Neuronal stem cell (in vitro differentiated cells): ENCODE measurements around the gene UBE2E1.
"Not testable (repeated sequence)": the region's sequence is repeated elsewhere in the genome, so short reads cannot be mapped to it uniquely, and the experiment has no call there.

ENCODE experiments used
- DNase-seq: peaks from one replicate; pipeline ENCODE4 v3.0.0-alpha.2; 2013; ENCODE audit warnings: low spot score
- H2AFZ ChIP-seq: one replicate; pipeline ENCODE4 v1.6.1; 2013; ENCODE audit warnings: mild to moderate bottlenecking, low read length, inconsistent platforms
- H2AK5ac ChIP-seq: 2 replicates; pipeline ENCODE4 v1.6.1; 2013; ENCODE audit warnings: low read depth, mild to moderate bottlenecking, inconsistent platforms, low read length, moderate library complexity, mixed read lengths
- H2BK120ac ChIP-seq: 2 replicates; pipeline ENCODE4 v1.6.1; 2013; ENCODE audit warnings: low read depth, mild to moderate bottlenecking, inconsistent platforms, low read length, moderate library complexity, mixed read lengths
- H2BK12ac ChIP-seq: one replicate; pipeline ENCODE4 v1.6.1; 2013; ENCODE audit warnings: low read length, inconsistent platforms
- H2BK15ac ChIP-seq: 2 replicates; pipeline ENCODE4 v1.6.1; 2013; ENCODE audit warnings: mild to moderate bottlenecking, low read length, inconsistent platforms, mixed read lengths
- H2BK5ac ChIP-seq: one replicate; pipeline ENCODE4 v1.6.1; 2013; ENCODE audit warnings: inconsistent platforms, mild to moderate bottlenecking, low read length, moderate library complexity
- H3K14ac ChIP-seq: one replicate; pipeline ENCODE4 v1.6.1; 2013; ENCODE audit warnings: low read length, inconsistent platforms
- H3K18ac ChIP-seq: 2 replicates; pipeline ENCODE4 v1.6.1; 2013; ENCODE audit warnings: low read length, inconsistent platforms
- H3K23ac ChIP-seq: 2 replicates; pipeline ENCODE4 v1.6.1; 2013; ENCODE audit warnings: low read depth, mild to moderate bottlenecking, mixed read lengths, low read length, inconsistent platforms; ENCODE audit not compliant: poor library complexity
- H3K27ac ChIP-seq: replicated peaks from 3 replicates; pipeline ENCODE4 v1.5.1; 2013; ENCODE audit warnings: low read length, inconsistent platforms
- H3K27me3 ChIP-seq, 3 experiments: 2 replicates each; pipeline ENCODE4 v1.6.1; 2013; ENCODE audit warnings: low read length in 3 of 3, mild to moderate bottlenecking in 2 of 3, inconsistent platforms in 1 of 3, low read depth in 1 of 3, mixed read lengths in 1 of 3, moderate library complexity in 1 of 3; ENCODE audit not compliant: control insufficient read depth in 3 of 3, insufficient read depth in 3 of 3
- H3K36me3 ChIP-seq, 2 donors: replicated peaks in 1 of 2; 2 replicates each; pipeline ENCODE4 v1.6.1; 2013; ENCODE audit warnings: low read length in 2 of 2; ENCODE audit not compliant: control insufficient read depth in 2 of 2, insufficient read depth in 2 of 2
- H3K4ac ChIP-seq: 2 replicates; pipeline ENCODE4 v1.6.1; 2013; ENCODE audit warnings: inconsistent platforms, mild to moderate bottlenecking, low read length, moderate library complexity
- H3K4me1 ChIP-seq, 2 donors: 1 replicate in 1 of 2; 2 replicates in 1 of 2; pipeline ENCODE4 v1.6.1; 2013; ENCODE audit warnings: low read length in 2 of 2, low read depth in 1 of 2; ENCODE audit not compliant: control insufficient read depth in 2 of 2, insufficient read depth in 1 of 2
- H3K4me2 ChIP-seq: one replicate; pipeline ENCODE4 v1.6.1; 2013; ENCODE audit warnings: mild to moderate bottlenecking, low read length, inconsistent platforms; ENCODE audit not compliant: insufficient read depth, poor library complexity, severe bottlenecking
- H3K4me3 ChIP-seq, 2 donors: 2 replicates each; pipeline ENCODE4 v1.5.1; 2013; ENCODE audit warnings: low read length in 2 of 2, mild to moderate bottlenecking in 2 of 2, inconsistent platforms in 1 of 2, moderate library complexity in 1 of 2
- H3K79me1 ChIP-seq: one replicate; pipeline ENCODE4 v1.6.1; 2013; ENCODE audit warnings: low read depth, mild to moderate bottlenecking, inconsistent platforms, low read length, moderate library complexity
- H3K9ac ChIP-seq: one replicate; pipeline ENCODE4 v1.6.1; 2013; ENCODE audit warnings: mild to moderate bottlenecking, low read depth, low read length, inconsistent platforms; ENCODE audit not compliant: poor library complexity
- H3K9me3 ChIP-seq, 2 donors: replicated peaks in 1 of 2; 2 replicates each; pipeline versions ENCODE3 to v1.6.1; 2013; ENCODE audit warnings: low read length in 2 of 2, mild to moderate bottlenecking in 2 of 2, inconsistent platforms in 1 of 2, low read depth in 1 of 2, mixed read lengths in 1 of 2, moderate library complexity in 1 of 2; ENCODE audit not compliant: control insufficient read depth in 2 of 2, insufficient read depth in 1 of 2
- H4K8ac ChIP-seq: one replicate; pipeline ENCODE4 v1.6.1; 2013; ENCODE audit warnings: low read depth, mild to moderate bottlenecking, inconsistent platforms, low read length, moderate library complexity
- H4K91ac ChIP-seq: one replicate; pipeline ENCODE4 v1.6.1; 2013; ENCODE audit warnings: low read length, low read depth, mild to moderate bottlenecking, inconsistent platforms; ENCODE audit not compliant: poor library complexity
- WGBS, 2 donors: extraction: QIAGEN DNeasy Blood & Tissue Kit; methylation state at CpG; one replicate each; pipeline ENCODE4 v1.1.7; 2013; ENCODE audit warnings: missing lambda C conversion rate in 2 of 2, mixed read lengths in 1 of 2; ENCODE audit not compliant: insufficient read length in 2 of 2, insufficient replicate concordance in 1 of 2; ENCODE audit errors: extremely low coverage in 2 of 2; 5-methylcytosine and 5-hydroxymethylcytosine counted together

Gene UBE2E1

GRCh38 chr3:23871361-23871760, 65.6 kb downstream of the UBE2E1 start:
- not testable (repeated sequence) for H3K27me3 ChIP-seq, H2BK120ac ChIP-seq, H3K9me3 ChIP-seq, H3K9ac ChIP-seq, H3K4ac ChIP-seq, H3K14ac ChIP-seq, H3K79me1 ChIP-seq, H4K91ac ChIP-seq, DNase-seq, H2BK15ac ChIP-seq, H3K4me2 ChIP-seq, H2BK5ac ChIP-seq, H3K4me3 ChIP-seq, H4K8ac ChIP-seq, H3K27ac ChIP-seq, H2AK5ac ChIP-seq, H3K36me3 ChIP-seq, H3K18ac ChIP-seq, H2BK12ac ChIP-seq, H3K23ac ChIP-seq, H2AFZ ChIP-seq
- peaks cover 3 to 15% of the 10 kb centered on the region in 2 donors for H3K4me1 ChIP-seq
- no CpG with 5 or more reads among the region's 34 CpGs for WGBS, 2 donors

DNA sequence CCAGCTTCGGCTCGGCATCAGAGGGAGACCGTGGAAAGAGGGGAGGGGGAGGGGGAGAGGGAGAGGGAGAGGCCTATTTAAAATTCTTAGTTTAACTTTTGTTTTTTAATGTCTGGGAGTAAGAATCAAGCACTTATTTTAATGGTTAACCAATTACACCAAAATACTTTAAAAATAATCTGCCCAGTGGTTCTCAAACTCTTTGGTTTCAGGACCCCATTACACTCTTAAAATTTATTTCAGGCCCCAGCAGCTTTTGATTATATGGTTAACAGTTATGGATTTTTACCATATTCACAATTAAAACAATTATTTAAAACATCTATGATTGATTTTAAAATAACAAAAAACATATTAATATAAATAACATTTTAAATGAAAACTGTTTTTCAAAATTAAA, 66.6 kb downstream of the UBE2E1 start:
- Histone ChIP-seq H3K9ac (no peak overlapping the region), H3K4me1 (peaks cover 2 to 5% of the 10 kb centered on the region in 2 donors), H3K79me1 (peaks cover 3% of the 10 kb centered on the region), H2BK15ac (no peak overlapping the region), H3K9me3 (peaks cover 0 to 1% of the 10 kb centered on the region in 2 donors), H3K27me3 (no peaks in the 10 kb centered on the region), H2AFZ (no peak overlapping the region), H2BK120ac (no peak overlapping the region), H4K91ac (no peak overlapping the region), H2BK12ac (no peak overlapping the region), H2AK5ac (no peak overlapping the region), H2BK5ac (no peak overlapping the region), H3K4me2 (no peak overlapping the region), H3K4me3 (no peak overlapping the region), H3K14ac (no peak overlapping the region), H3K23ac (no peak overlapping the region), H3K36me3 (no peaks in the 10 kb centered on the region), H3K4ac (no peak overlapping the region), H3K27ac (no peak overlapping the region), H3K18ac (no peak overlapping the region), H4K8ac (no peak overlapping the region)
- no CpG with 5 or more reads among the region's 3 CpGs for WGBS, 2 donors
- no peak for DNase-seq

GRCh38 chr3:23873941-23874340, 68.2 kb downstream of the UBE2E1 start:
- Histone ChIP-seq H3K9me3 (peaks cover 6 to 12% of the 10 kb centered on the region in 2 donors), H2BK12ac (no peak overlapping the region), H4K8ac (no peak overlapping the region), H2BK120ac (no peak overlapping the region), H3K27ac (no peak overlapping the region), H4K91ac (no peak overlapping the region), H3K27me3 (no peaks in the 10 kb centered on the region), H3K36me3 (peaks cover 6 to 10% of the 10 kb centered on the region in 2 donors), H3K79me1 (peaks cover 9% of the 10 kb centered on the region), H2AFZ (no peak overlapping the region), H2AK5ac (no peak overlapping the region), H3K23ac (no peak overlapping the region), H3K14ac (no peak overlapping the region), H3K4me3 (no peak overlapping the region), H3K4me2 (no peak overlapping the region), H2BK5ac (no peak overlapping the region), H2BK15ac (no peak overlapping the region), H3K4me1 (peaks cover 0 to 2% of the 10 kb centered on the region in 2 donors), H3K9ac (no peak overlapping the region), H3K18ac (no peak overlapping the region), H3K4ac (no peak overlapping the region)
- no peak for DNase-seq
- no CpG with 5 or more reads among the region's 2 CpGs for WGBS, 2 donors

DNA sequence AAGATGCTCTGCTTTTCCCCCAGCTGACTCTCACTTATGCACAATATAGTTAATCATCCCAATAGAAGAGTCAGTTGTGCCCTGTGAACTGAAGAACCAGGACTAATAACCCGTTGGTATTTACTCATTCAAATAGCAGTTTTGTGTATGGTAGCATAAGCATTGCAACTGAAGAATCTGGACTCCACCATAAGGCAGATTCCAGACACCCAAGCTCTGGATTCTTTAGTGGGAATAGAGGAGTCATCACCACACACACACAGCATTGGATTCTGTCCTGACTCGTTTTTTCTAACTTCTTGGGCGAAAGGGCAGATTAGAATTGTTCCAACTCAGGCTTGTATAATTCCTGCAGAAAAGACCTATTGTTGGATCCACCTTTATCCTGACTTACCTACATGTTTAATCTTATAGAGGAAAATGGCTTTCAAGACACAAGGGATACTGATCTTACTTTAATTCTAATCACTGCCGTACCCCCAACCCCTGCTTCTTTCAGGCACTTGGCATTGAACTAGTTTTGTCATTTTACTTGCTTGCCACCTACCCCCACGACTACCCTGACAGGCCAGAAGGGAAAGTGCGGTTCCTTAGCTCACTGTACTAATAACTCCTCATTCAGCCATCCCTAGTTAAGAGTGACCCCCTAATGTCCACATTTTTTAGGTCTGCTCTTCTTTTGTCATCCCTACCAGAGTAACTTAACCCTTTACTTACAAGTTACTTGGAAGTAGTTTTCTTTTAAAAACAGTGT, 68.8 kb downstream of the UBE2E1 start:
- H2AFZ ChIP-seq: no peak overlapping the region
- DNase-seq: no peak
- no peak overlapping the region for H4K91ac ChIP-seq
- H3K4ac ChIP-seq: no peak overlapping the region
- H4K8ac ChIP-seq: no peak overlapping the region
- H3K9ac ChIP-seq: no peak overlapping the region
- H3K27me3 ChIP-seq: no peaks in the 10 kb centered on the region
- H2BK15ac ChIP-seq: no peak overlapping the region
- H3K4me2 ChIP-seq: no peak overlapping the region
- no peak overlapping the region for H2AK5ac ChIP-seq
- WGBS, 2 donors: no CpG with 5 or more reads among the region's 6 CpGs
- H3K4me1 ChIP-seq: peaks cover 0 to 2% of the 10 kb centered on the region in 2 donors
- H2BK12ac ChIP-seq: no peak overlapping the region
- no peak overlapping the region for H3K18ac ChIP-seq
- no peak overlapping the region for H3K27ac ChIP-seq
- peaks cover 10 to 12% of the 10 kb centered on the region in 2 donors for H3K36me3 ChIP-seq
- peaks cover 6 to 18% of the 10 kb centered on the region in 2 donors for H3K9me3 ChIP-seq
- H2BK120ac ChIP-seq: no peak overlapping the region
- H2BK5ac ChIP-seq: no peak overlapping the region
- H3K23ac ChIP-seq: no peak overlapping the region
- peaks cover 10% of the 10 kb centered on the region for H3K79me1 ChIP-seq
- H3K4me3 ChIP-seq: no peak overlapping the region
- H3K14ac ChIP-seq: no peak overlapping the region
